Sigmoid colon (tissue), 4 donors: ENCODE data around the gene SORBS1.

Experiments used
- EP300 ChIP-seq, 4 donors: sonication (generic); formaldehyde crosslinking; IDR thresholded peaks; one replicate each; pipeline ENCODE4 v1.6.1; 2017; ENCODE audit warnings: antibody characterized with exemption in 4 of 4
- POLR2A ChIP-seq, 2 donors: fragments of 450-650 bp; IDR thresholded peaks; one replicate each; pipeline ENCODE4 v1.6.1; 2016; ENCODE audit warnings: antibody characterized with exemption in 2 of 2, mild to moderate bottlenecking in 2 of 2, moderate library complexity in 2 of 2
- POLR2AphosphoS5 ChIP-seq, 4 donors: sonication (generic); formaldehyde crosslinking; IDR thresholded peaks; one replicate each; pipeline ENCODE4 v1.6.1; 2017; ENCODE audit warnings: antibody characterized with exemption in 4 of 4
- TF ChIP-seq, protein P1 (sequence below), 4 experiments: fragments of 450-650 bp in 3 of 4; fragments of 200-600 bp in 1 of 4; IDR thresholded peaks; one replicate each; pipeline ENCODE4 v1.5.1; 2016 to 2019; ENCODE audit warnings: antibody characterized with exemption in 4 of 4, mild to moderate bottlenecking in 3 of 4, moderate library complexity in 2 of 4

DNA sequence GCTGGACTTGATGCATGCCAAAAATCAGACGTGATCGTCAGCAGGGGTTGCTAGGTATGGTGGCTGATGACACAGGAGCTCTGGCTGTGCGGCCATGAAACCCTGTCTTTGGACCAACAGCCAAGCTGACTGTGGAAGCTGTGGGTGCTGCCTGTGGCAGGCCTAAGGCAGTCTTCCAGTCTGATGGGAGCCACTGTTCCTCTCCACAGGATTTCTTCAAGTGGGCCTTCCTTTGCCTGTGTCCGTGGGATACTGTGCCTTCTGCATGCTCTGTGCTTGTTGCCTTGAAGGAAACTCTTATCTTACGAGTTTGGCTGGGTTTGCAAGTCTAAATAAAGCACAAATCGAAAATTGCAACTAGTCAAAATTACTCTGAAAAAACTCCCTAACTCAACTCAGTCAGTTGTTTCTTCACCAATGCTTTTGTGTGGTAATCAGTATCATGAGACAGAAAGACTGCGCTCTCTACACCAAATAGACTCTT, 168.4 kb downstream of the SORBS1 start:
- TF ChIP-seq, protein P1, sequence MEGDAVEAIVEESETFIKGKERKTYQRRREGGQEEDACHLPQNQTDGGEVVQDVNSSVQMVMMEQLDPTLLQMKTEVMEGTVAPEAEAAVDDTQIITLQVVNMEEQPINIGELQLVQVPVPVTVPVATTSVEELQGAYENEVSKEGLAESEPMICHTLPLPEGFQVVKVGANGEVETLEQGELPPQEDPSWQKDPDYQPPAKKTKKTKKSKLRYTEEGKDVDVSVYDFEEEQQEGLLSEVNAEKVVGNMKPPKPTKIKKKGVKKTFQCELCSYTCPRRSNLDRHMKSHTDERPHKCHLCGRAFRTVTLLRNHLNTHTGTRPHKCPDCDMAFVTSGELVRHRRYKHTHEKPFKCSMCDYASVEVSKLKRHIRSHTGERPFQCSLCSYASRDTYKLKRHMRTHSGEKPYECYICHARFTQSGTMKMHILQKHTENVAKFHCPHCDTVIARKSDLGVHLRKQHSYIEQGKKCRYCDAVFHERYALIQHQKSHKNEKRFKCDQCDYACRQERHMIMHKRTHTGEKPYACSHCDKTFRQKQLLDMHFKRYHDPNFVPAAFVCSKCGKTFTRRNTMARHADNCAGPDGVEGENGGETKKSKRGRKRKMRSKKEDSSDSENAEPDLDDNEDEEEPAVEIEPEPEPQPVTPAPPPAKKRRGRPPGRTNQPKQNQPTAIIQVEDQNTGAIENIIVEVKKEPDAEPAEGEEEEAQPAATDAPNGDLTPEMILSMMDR (IDR thresholded peaks at IDR 0.05): no peak
- TF ChIP-seq POLR2A (IDR thresholded peaks at IDR 0.05) (no peak), POLR2AphosphoS5 (IDR thresholded peaks at IDR 0.05) (peak in 3 of 4 donors; percentile 28 to 50 (median 38)), EP300 (IDR thresholded peaks at IDR 0.05) (no peak)
